ENCODE measurements around the gene DNAJB6. TPM values are rescaled to one million over a fixed set of nuclear protein-coding genes. Genes with fewer than 3 reads are reported as not detected.

Gene DNAJB6
- total RNA-seq, 1 donor from 2014 or later = 172 TPM

DNA sequence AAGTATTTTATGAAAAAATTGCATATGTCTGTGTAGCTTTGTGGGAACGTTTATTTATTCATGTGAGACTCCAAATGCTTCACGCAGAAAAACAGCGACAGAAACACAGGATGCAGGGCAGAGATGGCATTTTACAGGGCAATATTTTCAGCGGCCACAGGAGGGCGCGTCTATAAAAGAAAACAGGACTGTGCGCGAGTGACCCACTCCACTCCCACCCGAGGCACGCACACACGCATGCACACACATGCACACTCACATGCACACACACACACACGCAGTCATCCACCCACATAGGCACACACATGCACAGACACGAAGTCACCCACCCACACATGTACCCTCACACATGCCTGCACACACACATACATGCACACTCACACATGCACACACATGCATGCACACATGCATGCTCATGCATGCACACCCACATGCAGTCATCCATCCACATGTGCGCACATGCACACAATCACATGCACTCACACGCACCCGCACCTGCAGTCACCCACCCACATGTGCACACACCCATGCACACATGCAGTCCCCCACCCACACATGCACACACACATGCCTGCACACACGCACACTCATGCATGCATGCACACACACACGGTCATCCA, 96.3 kb downstream of the DNAJB6 start:
- Mint-ChIP-seq H3K9me3 (peaks cover 4% of the 10 kb centered on the region), H3K27ac (peak overlapping the region; percentile 65), H3K27me3 (ENCODE audit: insufficient read depth, low read depth) (peaks cover 18% of the 10 kb centered on the region), H3K4me1 (peaks cover 41% of the 10 kb centered on the region), H3K4me3 (peak overlapping the region; percentile 72), H3K36me3 (no peaks in the 10 kb centered on the region)
- Histone ChIP-seq H2AFZ (replicated peaks) (peak overlapping the region; percentile 36), H3K4me3 (peak overlapping the region; percentile 31), H3K4me1 (peaks cover 5% of the 10 kb centered on the region), H3K4me2 (peak overlapping the region; percentile 75), H3K9me3 (ENCODE audit: low read depth) (no peaks in the 10 kb centered on the region), H3K36me3 (no peaks in the 10 kb centered on the region), H3K9ac (no peak overlapping the region), H3F3A (ENCODE audit: low read depth) (no peaks in the 10 kb centered on the region), H3K27me3 (no peaks in the 10 kb centered on the region), H3K27ac (no peak overlapping the region), H4K20me1 (ENCODE audit: low read depth) (no peaks in the 10 kb centered on the region), H3K79me2 (ENCODE audit: low read depth) (no peaks in the 10 kb centered on the region)
- no peak for TF ChIP-seq EZH2 (IDR thresholded peaks at IDR 0.05)
- TF ChIP-seq, protein P1, sequence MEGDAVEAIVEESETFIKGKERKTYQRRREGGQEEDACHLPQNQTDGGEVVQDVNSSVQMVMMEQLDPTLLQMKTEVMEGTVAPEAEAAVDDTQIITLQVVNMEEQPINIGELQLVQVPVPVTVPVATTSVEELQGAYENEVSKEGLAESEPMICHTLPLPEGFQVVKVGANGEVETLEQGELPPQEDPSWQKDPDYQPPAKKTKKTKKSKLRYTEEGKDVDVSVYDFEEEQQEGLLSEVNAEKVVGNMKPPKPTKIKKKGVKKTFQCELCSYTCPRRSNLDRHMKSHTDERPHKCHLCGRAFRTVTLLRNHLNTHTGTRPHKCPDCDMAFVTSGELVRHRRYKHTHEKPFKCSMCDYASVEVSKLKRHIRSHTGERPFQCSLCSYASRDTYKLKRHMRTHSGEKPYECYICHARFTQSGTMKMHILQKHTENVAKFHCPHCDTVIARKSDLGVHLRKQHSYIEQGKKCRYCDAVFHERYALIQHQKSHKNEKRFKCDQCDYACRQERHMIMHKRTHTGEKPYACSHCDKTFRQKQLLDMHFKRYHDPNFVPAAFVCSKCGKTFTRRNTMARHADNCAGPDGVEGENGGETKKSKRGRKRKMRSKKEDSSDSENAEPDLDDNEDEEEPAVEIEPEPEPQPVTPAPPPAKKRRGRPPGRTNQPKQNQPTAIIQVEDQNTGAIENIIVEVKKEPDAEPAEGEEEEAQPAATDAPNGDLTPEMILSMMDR (IDR thresholded peaks at IDR 0.05) = peak; percentile 79
- peak; percentile 62 for DNase-seq (ENCODE audit: low spot score)

DNA sequence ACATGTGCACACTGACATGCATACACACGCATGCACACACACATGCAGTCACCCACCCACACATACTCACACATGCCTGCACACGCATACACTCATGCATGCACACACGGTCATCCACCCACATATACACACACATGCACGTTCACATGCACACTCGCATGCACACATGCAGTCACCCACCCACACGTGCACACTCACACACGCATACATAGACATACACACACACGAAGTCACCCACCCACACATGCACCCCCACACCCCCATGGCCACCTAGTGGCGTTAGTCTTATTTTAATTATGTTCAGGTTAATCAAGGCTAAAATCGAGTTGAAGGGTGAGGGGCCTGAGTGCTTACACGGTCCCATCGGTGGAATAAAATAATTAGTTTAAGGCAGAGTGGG, 96.8 kb downstream of the DNAJB6 start:
- Histone ChIP-seq H3K9me3 (ENCODE audit: low read depth) (no peaks in the 10 kb centered on the region), H2AFZ (replicated peaks) (no peak overlapping the region), H3K27ac (no peak overlapping the region), H3K36me3 (no peaks in the 10 kb centered on the region), H3K4me1 (peaks cover 5% of the 10 kb centered on the region), H4K20me1 (ENCODE audit: low read depth) (no peaks in the 10 kb centered on the region), H3K9ac (no peak overlapping the region), H3K4me2 (no peak overlapping the region), H3K79me2 (ENCODE audit: low read depth) (no peaks in the 10 kb centered on the region), H3K27me3 (no peaks in the 10 kb centered on the region), H3K4me3 (no peak overlapping the region), H3F3A (ENCODE audit: low read depth) (no peaks in the 10 kb centered on the region)
- Mint-ChIP-seq H3K36me3 (no peaks in the 10 kb centered on the region), H3K4me1 (peaks cover 41% of the 10 kb centered on the region), H3K27ac (peak overlapping the region; percentile 65), H3K9me3 (peaks cover 4% of the 10 kb centered on the region), H3K27me3 (ENCODE audit: insufficient read depth, low read depth) (peaks cover 18% of the 10 kb centered on the region), H3K4me3 (peak overlapping the region; percentile 72)
- DNase-seq (ENCODE audit: low spot score) = no peak
- TF ChIP-seq, protein P1 (IDR thresholded peaks at IDR 0.05) = no peak
- TF ChIP-seq EZH2phosphoT487 (IDR thresholded peaks at IDR 0.05) (no peak), EZH2 (IDR thresholded peaks at IDR 0.05) (no peak)

DNA sequence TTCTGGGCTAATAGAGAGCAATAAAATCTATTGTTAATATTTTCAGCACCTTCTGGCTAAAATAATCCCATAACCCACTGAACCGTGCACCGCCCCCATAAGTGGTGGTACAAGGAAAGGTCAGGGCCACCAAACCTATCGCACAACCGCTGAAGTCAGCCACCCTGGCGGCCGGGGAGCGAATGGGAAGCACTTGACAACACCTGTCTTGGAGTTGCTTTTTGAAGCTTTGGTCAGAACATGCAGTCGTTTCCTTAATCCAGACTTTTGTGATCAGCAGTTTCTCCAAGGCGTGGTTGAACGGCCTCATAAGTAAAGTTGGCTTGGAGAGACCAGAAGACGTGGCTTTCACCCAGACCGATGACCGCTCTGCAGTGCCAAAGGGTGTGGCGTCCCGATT, 97.4 kb downstream of the DNAJB6 start:
- H3K36me3 ChIP-seq = no peaks in the 10 kb centered on the region
- Mint-ChIP-seq H3K9me3 (peaks cover 8% of the 10 kb centered on the region), H3K4me1 (peaks cover 41% of the 10 kb centered on the region), H3K27ac (peak overlapping the region; percentile 74), H3K4me3 (no peak overlapping the region), H3K27me3 (ENCODE audit: insufficient read depth, low read depth) (peaks cover 22% of the 10 kb centered on the region), H3K36me3 (peaks cover under 1% of the 10 kb centered on the region)
- H3K4me2 ChIP-seq = no peak overlapping the region
- H3K4me1 ChIP-seq = peaks cover 5% of the 10 kb centered on the region
- TF ChIP-seq, protein P1 (IDR thresholded peaks at IDR 0.05) = no peak
- TF ChIP-seq EZH2 (IDR thresholded peaks at IDR 0.05) (no peak), EZH2phosphoT487 (IDR thresholded peaks at IDR 0.05) (no peak)
- no peaks in the 10 kb centered on the region for H3K79me2 ChIP-seq (ENCODE audit: low read depth)
- DNase-seq (ENCODE audit: low spot score) = no peak
- no peaks in the 10 kb centered on the region for H3F3A ChIP-seq (ENCODE audit: low read depth)
- no peaks in the 10 kb centered on the region for H4K20me1 ChIP-seq (ENCODE audit: low read depth)
- no peak overlapping the region for H2AFZ ChIP-seq (replicated peaks)
- no peak overlapping the region for H3K4me3 ChIP-seq
- no peak overlapping the region for H3K9ac ChIP-seq
- no peaks in the 10 kb centered on the region for H3K27me3 ChIP-seq
- H3K9me3 ChIP-seq (ENCODE audit: low read depth) = no peaks in the 10 kb centered on the region
- no peak overlapping the region for H3K27ac ChIP-seq

Measured in neural progenitor cell (in vitro differentiated cells).